ENCODE data around the gene LRIT3.

DNA sequence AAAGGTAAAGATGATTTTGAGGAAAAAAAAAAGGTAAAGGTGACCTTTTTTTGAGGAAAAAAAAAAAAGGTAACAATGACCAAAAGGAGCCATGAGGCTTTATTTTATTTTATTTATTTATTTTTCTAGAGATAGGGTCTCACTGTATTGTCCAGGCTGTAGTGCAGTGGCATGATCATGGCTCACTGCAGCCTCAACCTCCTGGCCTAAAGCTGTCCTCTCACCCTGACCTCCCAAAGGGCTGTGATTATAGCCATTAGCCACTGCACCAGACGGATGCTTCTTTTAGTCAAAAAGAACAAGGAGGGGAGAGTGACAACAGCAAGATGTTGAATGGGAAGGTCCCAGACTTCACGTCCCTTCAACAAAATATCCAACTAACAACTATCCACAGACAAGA lies 30.4 kb downstream of the LRIT3 start:
- TF ChIP-seq SIN3A (conservative IDR thresholded peaks at IDR 0.05 in 1 of 2, IDR thresholded peaks at IDR 0.05 in 1 of 2; ENCODE audit: low read depth in 1 of 2, low read length in 2 of 2) (no peak), CHD2 (IDR thresholded peaks at IDR 0.05; ENCODE audit: low read length) (no peak), POLR2AphosphoS5 (IDR thresholded peaks at IDR 0.05; ENCODE audit: low read depth, low read length) (no peak), HDAC2 (IDR thresholded peaks at IDR 0.05; ENCODE audit: borderline replicate concordance in 1 of 2, low read depth in 2 of 2, low read length in 2 of 2) (no peak), SP1 (IDR thresholded peaks at IDR 0.05; ENCODE audit: low read depth, low read length) (no peak), RNF2 (IDR thresholded peaks at IDR 0.05; ENCODE audit: borderline replicate concordance, low read depth, low read length, missing control alignments, poor library complexity, severe bottlenecking) (no peak), EZH2 (IDR thresholded peaks at IDR 0.05; ENCODE audit: low read depth, low read length, severe bottlenecking) (no peak), GABPA (IDR thresholded peaks at IDR 0.05; ENCODE audit: borderline replicate concordance, insufficient read depth, low read length) (no peak)
- TF ChIP-seq, protein P1, sequence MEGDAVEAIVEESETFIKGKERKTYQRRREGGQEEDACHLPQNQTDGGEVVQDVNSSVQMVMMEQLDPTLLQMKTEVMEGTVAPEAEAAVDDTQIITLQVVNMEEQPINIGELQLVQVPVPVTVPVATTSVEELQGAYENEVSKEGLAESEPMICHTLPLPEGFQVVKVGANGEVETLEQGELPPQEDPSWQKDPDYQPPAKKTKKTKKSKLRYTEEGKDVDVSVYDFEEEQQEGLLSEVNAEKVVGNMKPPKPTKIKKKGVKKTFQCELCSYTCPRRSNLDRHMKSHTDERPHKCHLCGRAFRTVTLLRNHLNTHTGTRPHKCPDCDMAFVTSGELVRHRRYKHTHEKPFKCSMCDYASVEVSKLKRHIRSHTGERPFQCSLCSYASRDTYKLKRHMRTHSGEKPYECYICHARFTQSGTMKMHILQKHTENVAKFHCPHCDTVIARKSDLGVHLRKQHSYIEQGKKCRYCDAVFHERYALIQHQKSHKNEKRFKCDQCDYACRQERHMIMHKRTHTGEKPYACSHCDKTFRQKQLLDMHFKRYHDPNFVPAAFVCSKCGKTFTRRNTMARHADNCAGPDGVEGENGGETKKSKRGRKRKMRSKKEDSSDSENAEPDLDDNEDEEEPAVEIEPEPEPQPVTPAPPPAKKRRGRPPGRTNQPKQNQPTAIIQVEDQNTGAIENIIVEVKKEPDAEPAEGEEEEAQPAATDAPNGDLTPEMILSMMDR (IDR thresholded peaks at IDR 0.05; ENCODE audit: control extremely low read depth in 1 of 3, insufficient read depth in 1 of 3, low read depth in 1 of 3, low read length in 3 of 3), result no peak

Data from H1 (cell line).